A673 (cell line): ENCODE results near the gene HOXD9.

Experiments
- CTCF ChIP-seq: fragments of 300-800, 200-600 bp; sonication (generic); conservative IDR thresholded peaks from 2 replicates; pipeline ENCODE4 v1.5.1; 2017; ENCODE audit warnings: low read depth, mild to moderate bottlenecking, antibody characterized with exemption, low read length, moderate library complexity, mixed read lengths
- EZH2 ChIP-seq: fragments of 200-600 bp; sonication (generic); IDR thresholded peaks from 2 replicates; pipeline ENCODE4 v1.6.1; 2017; ENCODE audit warnings: borderline replicate concordance, low read depth, mild to moderate bottlenecking, mixed read lengths, antibody characterized with exemption, low read length; ENCODE audit not compliant: poor library complexity, severe bottlenecking

DNA sequence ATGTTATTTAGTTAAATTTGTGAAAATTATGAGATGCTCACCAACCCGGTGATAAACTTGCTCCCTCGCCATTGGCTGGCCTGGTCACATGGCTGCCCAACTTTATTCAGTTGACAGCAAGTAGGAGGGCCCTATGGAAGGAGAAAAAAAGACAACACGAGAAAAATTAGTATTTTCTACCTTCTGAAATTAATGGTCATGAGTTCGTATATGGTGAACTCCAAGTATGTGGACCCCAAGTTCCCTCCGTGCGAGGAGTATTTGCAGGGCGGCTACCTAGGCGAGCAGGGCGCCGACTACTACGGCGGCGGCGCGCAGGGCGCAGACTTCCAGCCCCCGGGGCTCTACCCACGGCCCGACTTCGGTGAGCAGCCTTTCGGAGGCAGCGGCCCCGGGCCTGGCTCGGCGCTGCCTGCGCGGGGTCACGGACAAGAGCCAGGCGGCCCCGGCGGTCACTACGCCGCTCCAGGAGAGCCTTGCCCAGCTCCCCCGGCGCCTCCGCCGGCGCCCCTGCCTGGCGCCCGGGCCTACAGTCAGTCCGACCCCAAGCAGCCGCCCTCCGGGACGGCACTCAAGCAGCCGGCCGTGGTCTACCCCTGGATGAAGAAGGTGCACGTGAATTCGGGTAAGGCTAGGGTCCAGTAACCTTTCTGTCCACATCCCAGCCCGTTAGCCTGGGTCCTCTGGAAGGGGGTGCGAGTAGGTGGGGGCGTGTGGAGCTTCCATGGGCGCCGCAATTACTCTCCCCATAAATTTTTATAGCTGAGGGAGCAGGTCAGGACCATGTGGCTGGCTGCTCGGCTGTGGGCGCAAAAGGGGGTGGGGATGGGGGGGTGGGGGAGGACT lies 29.1 kb downstream of the HOXD9 start, which contains the start of gene HOXD4:
- TF ChIP-seq CTCF (no peak), EZH2 (no peak)
